Measurements from ENCODE around the gene IRAK3. TPM values are rescaled to one million over a fixed set of nuclear protein-coding genes. Genes with fewer than 3 reads are reported as not detected.
"Not testable (repeated sequence)": the region's sequence is repeated elsewhere in the genome, so short reads cannot be mapped to it uniquely, and the experiment has no call there.

Gene IRAK3
- total RNA-seq, 1 donor from 2014 or later: 0.93 TPM

- intact Hi-C loops (cut with micrococcal nuclease): loop anchor here (1.0 kb wide), 4 partner anchors 20 to 133 kb away; partner anchors contain the start of genes HELB, IRAK3 and LLPH
These were observed 19.5 kb upstream of the IRAK3 start, which contains the start of gene TMBIM4 for GRCh38 chr12:66169221-66170170. Gene TMBIM4, minus strand, starts transcription at chr12:66169996. Its CDS starts 45 bp downstream, at chr12:66169951.

DNA sequence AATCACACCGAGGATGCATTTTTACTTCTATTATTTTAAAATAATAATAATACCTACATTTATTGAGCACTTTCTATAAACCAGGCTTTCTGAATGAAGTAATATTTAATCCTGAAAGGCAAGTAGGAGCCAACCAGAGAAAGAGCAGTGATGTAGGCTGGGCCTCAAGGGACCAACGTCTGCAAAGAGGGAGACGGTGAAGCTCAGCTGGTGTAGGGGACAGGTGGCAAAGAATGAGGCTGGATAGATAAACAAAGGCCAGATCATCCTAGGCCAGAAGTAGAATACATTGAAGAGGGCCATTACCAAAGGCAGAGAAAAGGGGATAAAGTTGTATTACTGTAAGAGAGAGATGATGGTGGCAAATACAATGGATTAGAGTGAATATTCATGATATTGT, 18.4 kb upstream of the IRAK3 start:
- intact Hi-C loops (cut with micrococcal nuclease): no loop called here

GRCh38 chr12:66174391-66175325, 14.4 kb upstream of the IRAK3 start:
- intact Hi-C loops (cut with micrococcal nuclease): not testable (repeated sequence)

DNA sequence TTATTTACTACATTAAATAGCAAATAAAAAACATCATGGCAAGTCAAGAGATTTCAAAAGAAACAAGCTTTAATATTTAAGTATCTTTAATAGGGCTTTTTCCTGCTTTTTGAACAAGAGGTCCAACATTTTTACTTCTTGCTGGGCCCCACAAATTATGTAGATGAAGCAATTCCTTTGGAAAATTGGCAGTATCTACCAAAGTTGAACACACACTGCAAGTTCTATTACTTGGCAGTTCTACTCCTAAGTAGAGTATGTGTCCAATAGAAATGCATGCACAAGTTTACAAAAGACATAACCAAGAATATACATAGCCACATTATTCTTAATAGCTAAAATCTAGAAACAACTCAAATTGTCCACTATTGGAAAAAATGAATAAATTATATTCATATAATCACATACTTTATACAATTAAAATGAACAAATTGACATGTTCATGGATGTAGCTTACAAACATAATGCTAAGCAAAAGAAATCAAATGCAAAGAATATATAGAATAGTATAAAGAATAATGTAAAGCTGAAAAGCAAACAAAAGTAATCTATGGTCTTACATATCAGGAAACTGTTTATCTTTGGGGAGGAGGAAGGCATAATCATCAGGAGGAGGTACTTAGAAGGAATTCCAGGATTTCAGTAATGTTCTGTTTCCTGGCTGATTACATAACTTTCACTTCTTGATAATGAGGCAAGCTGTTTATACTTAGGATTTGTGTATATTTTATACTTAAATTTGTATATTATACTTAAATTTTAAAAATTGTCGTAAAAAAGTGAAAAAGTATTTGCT, 12.7 kb upstream of the IRAK3 start:
- intact Hi-C loops (cut with micrococcal nuclease): no loop called here

- intact Hi-C loops (cut with micrococcal nuclease): no loop called here
These were observed 6.1 kb upstream of the IRAK3 start for GRCh38 chr12:66182956-66183355.

- intact Hi-C loops (cut with micrococcal nuclease): not testable (repeated sequence)
These were observed 4.2 kb upstream of the IRAK3 start for GRCh38 chr12:66184822-66185221.

- intact Hi-C loops (cut with micrococcal nuclease): no loop called here
These were observed 2.0 kb upstream of the IRAK3 start for GRCh38 chr12:66187036-66187435.

DNA sequence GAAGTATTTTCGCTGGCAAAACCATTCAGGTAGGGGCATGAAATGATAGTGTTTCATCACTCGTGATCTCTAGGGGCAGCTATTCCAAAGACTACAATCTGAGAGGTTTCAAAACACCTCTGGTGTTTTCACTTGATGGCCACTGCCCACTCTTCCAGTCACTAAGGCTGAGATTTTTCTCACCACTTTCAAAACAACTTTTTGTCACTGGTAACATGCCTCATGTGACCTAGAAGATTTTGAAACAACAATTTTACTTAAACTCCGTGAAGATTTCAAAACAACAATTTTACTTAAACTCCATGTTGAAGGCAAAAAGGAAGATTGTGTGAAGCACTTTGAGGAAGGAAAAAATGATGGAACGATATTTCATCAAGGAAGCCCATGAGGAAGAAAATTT, 1.2 kb upstream of the IRAK3 start:
- intact Hi-C loops (cut with micrococcal nuclease): no loop called here

GRCh38 chr12:66189486-66189843, 451 bp downstream of the IRAK3 start:
- intact Hi-C loops (cut with micrococcal nuclease): loop anchor here (1.0 kb wide), 1 partner anchor 20 kb away; the partner anchor contains the start of gene TMBIM4

DNA sequence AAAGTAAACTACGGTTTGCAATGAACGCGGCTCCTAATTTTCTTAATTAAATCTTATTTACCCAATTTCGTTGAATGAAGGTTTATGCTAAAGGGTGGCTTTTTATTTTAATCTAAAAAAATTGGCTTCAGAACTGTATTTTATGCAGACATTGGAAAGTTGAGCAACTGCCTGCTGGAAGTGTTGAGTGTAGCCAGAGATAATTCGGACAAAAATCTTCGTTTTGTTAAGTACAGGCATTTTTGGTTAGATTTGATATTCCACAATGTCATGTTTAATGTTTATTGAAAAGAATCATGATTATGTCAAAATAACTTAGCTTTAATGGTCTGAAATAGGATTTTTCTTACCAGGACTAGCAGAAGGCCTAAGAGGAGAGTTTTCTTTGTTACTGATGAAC, 875 bp downstream of the IRAK3 start:
- intact Hi-C loops (cut with micrococcal nuclease): loop anchor here (1.0 kb wide), 1 partner anchor 21 kb away; the partner anchor contains the start of gene TMBIM4

- intact Hi-C loops (cut with micrococcal nuclease): no loop called here
These were observed 1.7 kb downstream of the IRAK3 start for GRCh38 chr12:66190519-66191370.

- intact Hi-C loops (cut with micrococcal nuclease): no loop called here
These were observed 2.6 kb downstream of the IRAK3 start for GRCh38 chr12:66191547-66192126.

DNA sequence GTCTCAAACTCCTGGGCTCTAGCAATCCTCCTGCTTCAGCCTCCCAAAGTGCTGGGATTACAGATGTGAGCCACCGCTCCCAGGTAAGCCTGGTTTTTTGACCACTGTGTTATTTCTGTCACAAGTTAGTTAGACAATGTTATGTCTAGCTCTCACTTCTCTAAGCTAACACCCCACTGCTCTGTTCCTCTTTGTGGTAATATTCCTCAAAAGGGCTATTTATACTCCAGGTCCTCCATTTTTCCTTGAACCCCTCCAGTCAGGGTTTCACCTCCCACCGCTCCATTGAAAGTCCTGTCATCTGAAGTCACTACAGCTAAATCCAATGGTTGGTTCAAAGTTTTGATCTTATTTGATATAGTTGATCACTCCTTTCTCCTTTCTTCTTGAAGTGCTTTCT, 5.1 kb downstream of the IRAK3 start:
- intact Hi-C loops (cut with micrococcal nuclease): no loop called here

DNA sequence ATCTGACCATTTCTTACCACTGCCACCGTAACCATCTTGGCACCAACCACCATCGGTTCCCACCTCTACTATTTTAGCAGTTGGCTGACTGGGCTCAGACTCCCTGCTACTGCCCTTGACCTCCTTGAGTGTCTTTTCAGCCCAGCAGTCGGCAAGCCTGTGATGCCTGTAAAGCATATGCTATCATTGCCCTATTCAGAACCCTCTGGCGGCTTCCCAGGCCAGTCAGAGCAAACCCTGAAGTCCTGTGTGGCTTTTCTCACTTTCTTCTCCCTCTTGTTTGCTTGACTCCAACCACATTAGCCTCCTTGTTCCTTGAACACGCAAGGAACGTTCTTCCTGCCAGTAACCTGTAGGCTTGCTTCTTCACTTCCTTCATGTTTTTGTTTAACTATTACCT, 6.2 kb downstream of the IRAK3 start:
- intact Hi-C loops (cut with micrococcal nuclease): no loop called here

DNA sequence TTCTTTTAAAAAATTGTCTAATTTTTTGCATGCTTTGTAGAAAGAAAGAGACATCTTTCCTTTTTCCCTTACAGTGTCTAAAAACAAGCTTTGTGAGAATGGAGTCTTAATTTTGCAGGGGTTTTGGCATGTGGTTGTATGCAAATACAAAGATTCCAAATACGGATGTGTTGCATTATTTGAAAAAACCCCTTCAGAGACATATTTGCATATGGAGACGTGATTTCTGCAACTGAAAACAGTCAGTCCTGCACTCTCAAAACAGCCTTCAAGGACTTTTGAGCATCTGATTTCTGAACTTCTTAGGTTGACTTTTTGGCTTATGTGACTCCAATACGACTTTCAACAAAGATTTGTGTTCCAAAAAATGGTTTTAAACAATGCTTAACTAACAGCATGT, 7.8 kb downstream of the IRAK3 start:
- intact Hi-C loops (cut with micrococcal nuclease): no loop called here

GRCh38 chr12:66197495-66197921, 8.5 kb downstream of the IRAK3 start:
- intact Hi-C loops (cut with micrococcal nuclease): no loop called here

GRCh38 chr12:66199141-66199540, 10.1 kb downstream of the IRAK3 start:
- intact Hi-C loops (cut with micrococcal nuclease): no loop called here

DNA sequence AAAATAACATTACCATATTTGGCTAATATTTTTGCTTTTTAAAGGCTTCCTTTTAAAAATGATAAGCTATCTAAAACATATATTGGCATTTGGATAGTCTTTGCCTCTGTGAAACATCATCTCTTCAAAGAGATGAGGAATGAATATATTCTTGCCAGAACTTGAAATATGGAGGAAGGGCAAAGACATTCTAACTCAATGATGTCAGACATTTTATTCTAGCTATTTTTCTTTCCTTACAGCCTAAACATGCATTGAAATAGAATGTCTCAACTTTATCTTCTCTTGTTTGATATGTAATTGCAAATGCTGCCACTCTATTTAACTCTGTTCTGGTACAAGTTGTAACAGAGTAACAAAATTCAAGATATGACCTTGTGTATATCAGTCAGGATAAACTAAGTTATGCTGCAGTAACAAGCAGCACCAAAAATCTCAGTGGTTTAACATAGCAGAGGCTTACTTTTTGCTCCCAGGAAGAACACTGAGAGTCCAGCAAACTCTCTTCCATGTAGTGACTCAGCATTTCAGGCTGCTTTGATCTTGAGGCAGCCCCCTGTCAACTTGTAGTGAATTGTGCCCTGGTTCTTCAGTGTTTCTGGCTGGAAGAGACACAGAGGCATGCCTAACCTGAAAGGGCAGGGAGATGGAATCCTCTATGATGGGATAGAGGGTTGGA, 11.0 kb downstream of the IRAK3 start:
- intact Hi-C loops (cut with micrococcal nuclease): no loop called here

GRCh38 chr12:66203820-66204219, 14.8 kb downstream of the IRAK3 start:
- intact Hi-C loops (cut with micrococcal nuclease): no loop called here

All from T-helper 2 cell treated with Interferon-gamma antibody and Interleukin-4, amounts not matched to agents 100 ng/mL and 5 ng/mL, for 36 hours (primary cell).